AG09319 (cell line): Measurements from ENCODE around the gene THSD4.

ENCODE experiments used
- DNase-seq: peaks from one replicate; pipeline ENCODE4 v3.0.0-alpha.2; 2010; ENCODE audit warnings: low read depth; ENCODE audit errors: extremely low read depth
- CTCF ChIP-seq: IDR thresholded peaks from 2 replicates; pipeline ENCODE4 v1.5.1; 2011; ENCODE audit warnings: low read depth, mild to moderate bottlenecking, inconsistent platforms, low read length, moderate library complexity

The THSD4 gene

GRCh38 chr15:71496336-71496955, 381.2 kb downstream of the THSD4 start:
- DNase-seq = no peak
- no peak for TF ChIP-seq CTCF

- TF ChIP-seq CTCF = no peak
- no peak for DNase-seq
Measured at GRCh38 chr15:71501344-71502076, 386.2 kb downstream of the THSD4 start.

- no peak for DNase-seq
- TF ChIP-seq CTCF = no peak
Measured at GRCh38 chr15:71502077-71502432, 386.8 kb downstream of the THSD4 start.

- no peak for TF ChIP-seq CTCF
- no peak for DNase-seq
Measured at GRCh38 chr15:71505962-71506361, 390.7 kb downstream of the THSD4 start.

GRCh38 chr15:71506946-71507345, 391.7 kb downstream of the THSD4 start:
- no peak for TF ChIP-seq CTCF
- DNase-seq = no peak

- TF ChIP-seq CTCF = no peak
- no peak for DNase-seq
Measured at GRCh38 chr15:71508081-71508682, 392.9 kb downstream of the THSD4 start.

GRCh38 chr15:71509139-71509538, 393.9 kb downstream of the THSD4 start:
- no peak for DNase-seq
- no peak for TF ChIP-seq CTCF
